ENCODE results near the gene ZFP36.

Gene ZFP36

GRCh38 chr19:39407660-39408391, 1.2 kb downstream of the ZFP36 start:
- no peak for DNase-seq

GRCh38 chr19:39408392-39409207, 2.0 kb downstream of the ZFP36 start:
- no peak for DNase-seq

- DNase-seq, result peak; percentile 24 to 91
Measured at GRCh38 chr19:39409208-39410016, 2.8 kb downstream of the ZFP36 start.

GRCh38 chr19:39410017-39410830, 3.6 kb downstream of the ZFP36 start:
- peak in 1 of 2 donors; percentile 35 for DNase-seq

- DNase-seq, result no peak
Measured at GRCh38 chr19:39410831-39411080, 4.1 kb downstream of the ZFP36 start.

- no peak for DNase-seq
Measured at GRCh38 chr19:39411081-39411831, 4.6 kb downstream of the ZFP36 start.

GRCh38 chr19:39411832-39412099, 5.1 kb downstream of the ZFP36 start:
- peak; percentile 93 for DNase-seq

GRCh38 chr19:39412100-39412866, 5.6 kb downstream of the ZFP36 start, which contains the start of gene PLEKHG2:
Gene PLEKHG2, plus strand, starts transcription at chr19:39412669. Its CDS starts 1,418 bp downstream, at chr19:39414087.
- peak; percentile 97 to 98 for DNase-seq

GRCh38 chr19:39412867-39413271, 6.2 kb downstream of the ZFP36 start:
- DNase-seq, result no peak

GRCh38 chr19:39413272-39413910, 6.7 kb downstream of the ZFP36 start:
- no peak for DNase-seq

- DNase-seq, result no peak
Measured at GRCh38 chr19:39413911-39414608, 7.4 kb downstream of the ZFP36 start.

- no peak for DNase-seq
Measured at GRCh38 chr19:39415111-39416046, 8.7 kb downstream of the ZFP36 start.

- no peak for DNase-seq
Measured at GRCh38 chr19:39416152-39417120, 9.8 kb downstream of the ZFP36 start.

- DNase-seq, result no peak
Measured at GRCh38 chr19:39417463-39418181, 11.0 kb downstream of the ZFP36 start.

- DNase-seq, result no peak
Measured at GRCh38 chr19:39419003-39419402, 12.4 kb downstream of the ZFP36 start.

GRCh38 chr19:39420769-39421168, 14.1 kb downstream of the ZFP36 start:
- DNase-seq, result no peak

GRCh38 chr19:39422020-39422419, 15.4 kb downstream of the ZFP36 start:
- no peak for DNase-seq

Measured in bone marrow (tissue), 2 donors.